Measurements from ENCODE around the gene SRP72. TPM values are rescaled to one million over a fixed set of nuclear protein-coding genes. Genes with fewer than 3 reads are reported as not detected.

SRP72 gene
- polyA plus RNA-seq, 3 donors: 54.4 to 140 (median 103) TPM

DNA sequence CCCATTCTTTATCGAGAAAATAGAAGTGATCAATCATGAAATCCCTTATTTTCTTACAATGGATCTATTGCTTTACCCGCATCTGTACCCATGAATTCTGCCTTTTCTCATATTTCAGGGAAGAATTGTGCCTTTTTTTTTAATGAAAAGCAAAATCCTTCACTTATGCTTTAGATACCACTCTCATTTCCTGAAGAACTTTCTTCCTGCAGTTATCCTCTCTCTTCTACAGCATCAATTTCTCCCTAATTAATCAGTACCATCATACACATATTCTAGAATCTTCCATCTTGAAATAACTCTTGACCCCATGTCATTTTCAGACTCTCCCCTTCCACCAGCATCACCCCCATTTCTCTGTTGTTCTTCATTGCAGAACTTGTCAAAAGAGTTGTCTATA lies 64.8 kb downstream of the SRP72 start:
- peaks cover 13 to 23% of the 10 kb centered on the region in 2 donors for H3K27me3 ChIP-seq (ENCODE audit: control insufficient read depth in 2 of 2, insufficient read depth in 2 of 2, low read length in 2 of 2)
- H3K4me3 ChIP-seq (replicated peaks in 1 of 3; ENCODE audit: low read depth in 2 of 3, low read length in 3 of 3): no peak overlapping the region
- H3K9me3 ChIP-seq (replicated peaks in 1 of 2; ENCODE audit: control insufficient read depth in 1 of 2, insufficient read depth in 1 of 2, low read length in 2 of 2): no peaks in the 10 kb centered on the region
- H3K4me1 ChIP-seq (ENCODE audit: control insufficient read depth in 1 of 2, insufficient read depth in 2 of 2, low read length in 2 of 2): peaks cover 8 to 11% of the 10 kb centered on the region in 2 donors
- H3K9ac ChIP-seq (ENCODE audit: insufficient read depth, low read length, poor library complexity, severe bottlenecking): no peak overlapping the region
- H3K4me2 ChIP-seq (replicated peaks; ENCODE audit: extremely low read depth, low read length, poor library complexity, severe bottlenecking): no peak overlapping the region
- Mint-ChIP-seq H3K36me3 (no peaks in the 10 kb centered on the region), H3K4me1 (peaks cover 4% of the 10 kb centered on the region), H3K27me3 (ENCODE audit: low read depth in 3 of 3) (peaks cover 0 to 11% (median 10%) of the 10 kb centered on the region in 3 donors), H3K27ac (no peak overlapping the region), H3K9me3 (no peaks in the 10 kb centered on the region), H3K4me3 (no peak overlapping the region)
- DNase-seq: no peak
- no peak overlapping the region for H3K27ac ChIP-seq (ENCODE audit: low read depth in 1 of 2, low read length in 2 of 2)
- H3K36me3 ChIP-seq (replicated peaks in 1 of 2; ENCODE audit: control insufficient read depth in 1 of 2, insufficient read depth in 2 of 2, low read length in 2 of 2): no peaks in the 10 kb centered on the region
- intact Hi-C loops (cut with micrococcal nuclease): no loop called here
- 100% methylated on average over 1 of the region's 2 CpGs for WGBS (ENCODE audit: insufficient coverage)
- no peaks in the 10 kb centered on the region for H4K20me1 ChIP-seq (ENCODE audit: insufficient read depth, low read length)
- TF ChIP-seq, protein P1, sequence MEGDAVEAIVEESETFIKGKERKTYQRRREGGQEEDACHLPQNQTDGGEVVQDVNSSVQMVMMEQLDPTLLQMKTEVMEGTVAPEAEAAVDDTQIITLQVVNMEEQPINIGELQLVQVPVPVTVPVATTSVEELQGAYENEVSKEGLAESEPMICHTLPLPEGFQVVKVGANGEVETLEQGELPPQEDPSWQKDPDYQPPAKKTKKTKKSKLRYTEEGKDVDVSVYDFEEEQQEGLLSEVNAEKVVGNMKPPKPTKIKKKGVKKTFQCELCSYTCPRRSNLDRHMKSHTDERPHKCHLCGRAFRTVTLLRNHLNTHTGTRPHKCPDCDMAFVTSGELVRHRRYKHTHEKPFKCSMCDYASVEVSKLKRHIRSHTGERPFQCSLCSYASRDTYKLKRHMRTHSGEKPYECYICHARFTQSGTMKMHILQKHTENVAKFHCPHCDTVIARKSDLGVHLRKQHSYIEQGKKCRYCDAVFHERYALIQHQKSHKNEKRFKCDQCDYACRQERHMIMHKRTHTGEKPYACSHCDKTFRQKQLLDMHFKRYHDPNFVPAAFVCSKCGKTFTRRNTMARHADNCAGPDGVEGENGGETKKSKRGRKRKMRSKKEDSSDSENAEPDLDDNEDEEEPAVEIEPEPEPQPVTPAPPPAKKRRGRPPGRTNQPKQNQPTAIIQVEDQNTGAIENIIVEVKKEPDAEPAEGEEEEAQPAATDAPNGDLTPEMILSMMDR (IDR thresholded peaks at IDR 0.05): no peak
- H2AFZ ChIP-seq (ENCODE audit: insufficient read depth, low read depth, low read length, poor library complexity, severe bottlenecking): no peak overlapping the region
- H3K79me2 ChIP-seq (ENCODE audit: insufficient read depth, low read length): no peaks in the 10 kb centered on the region

GRCh38 chr4:56535915-56536314 lies 68.5 kb downstream of the SRP72 start:
- H3K27me3 Mint-ChIP-seq (ENCODE audit: low read depth in 3 of 3): peaks cover 0 to 7% (median 0%) of the 10 kb centered on the region in 3 donors
- intact Hi-C loops (cut with micrococcal nuclease): no loop called here
- H3K27me3 ChIP-seq (ENCODE audit: control insufficient read depth in 2 of 2, insufficient read depth in 2 of 2, low read length in 2 of 2): peaks cover 13 to 18% of the 10 kb centered on the region in 2 donors

More at GRCh38 chr4:56535915-56536314, 68.5 kb downstream of the SRP72 start:
- no peaks in the 10 kb centered on the region for H3K36me3 ChIP-seq (replicated peaks in 1 of 2; ENCODE audit: control insufficient read depth in 1 of 2, insufficient read depth in 2 of 2, low read length in 2 of 2)
- H2AFZ ChIP-seq (ENCODE audit: insufficient read depth, low read depth, low read length, poor library complexity, severe bottlenecking): no peak overlapping the region
- WGBS (ENCODE audit: insufficient coverage): 96% methylated on average over 7 of the region's 7 CpGs
- Mint-ChIP-seq H3K4me3 (no peak overlapping the region), H3K4me1 (peaks cover 6% of the 10 kb centered on the region), H3K9me3 (no peaks in the 10 kb centered on the region), H3K27ac (no peak overlapping the region), H3K36me3 (no peaks in the 10 kb centered on the region)
- H3K27ac ChIP-seq (ENCODE audit: low read depth in 1 of 2, low read length in 2 of 2): no peak overlapping the region
- no peaks in the 10 kb centered on the region for H3K79me2 ChIP-seq (ENCODE audit: insufficient read depth, low read length)
- no peak overlapping the region for H3K9ac ChIP-seq (ENCODE audit: insufficient read depth, low read length, poor library complexity, severe bottlenecking)
- H3K4me3 ChIP-seq (replicated peaks in 1 of 3; ENCODE audit: low read depth in 2 of 3, low read length in 3 of 3): no peak overlapping the region
- H3K9me3 ChIP-seq (replicated peaks in 1 of 2; ENCODE audit: control insufficient read depth in 1 of 2, insufficient read depth in 1 of 2, low read length in 2 of 2): no peaks in the 10 kb centered on the region
- DNase-seq: no peak
- no peak overlapping the region for H3K4me2 ChIP-seq (replicated peaks; ENCODE audit: extremely low read depth, low read length, poor library complexity, severe bottlenecking)
- peaks cover 7% of the 10 kb centered on the region in 2 donors for H3K4me1 ChIP-seq (ENCODE audit: control insufficient read depth in 1 of 2, insufficient read depth in 2 of 2, low read length in 2 of 2)
- TF ChIP-seq, protein P1 (IDR thresholded peaks at IDR 0.05): no peak
- H4K20me1 ChIP-seq (ENCODE audit: insufficient read depth, low read length): no peaks in the 10 kb centered on the region
